WERI-Rb-1 (cell line): ENCODE results near the gene SEMA4D.
A peak's percentile ranks its signal among the peaks of the same experiment; 100 is the strongest.

ENCODE experiments used
- DNase-seq: peaks from one replicate; pipeline ENCODE4 v3.0.0-alpha.2; 2020
- H3K27ac ChIP-seq: fragments of 250-450 bp; sonication (Bioruptor Pico); 2 replicates; pipeline ENCODE4 v1.5.1; 2020; ENCODE audit warnings: mild to moderate bottlenecking, moderate library complexity
- H3K27me3 ChIP-seq: fragments of 250-450 bp; sonication (Bioruptor Pico); 2 replicates; pipeline ENCODE4 v1.5.1; 2021; ENCODE audit warnings: mild to moderate bottlenecking, low read depth, moderate library complexity; ENCODE audit not compliant: insufficient read depth, severe bottlenecking
- H3K36me3 ChIP-seq: fragments of 250-450 bp; sonication (Bioruptor Pico); 2 replicates; pipeline ENCODE4 v1.5.1; 2020; ENCODE audit warnings: mild to moderate bottlenecking, moderate library complexity
- H3K4me3 ChIP-seq: 2 replicates; pipeline ENCODE4 v1.5.1; 2011; ENCODE audit warnings: low read depth, mild to moderate bottlenecking, control low read depth, low read length
- H3K9me3 ChIP-seq: fragments of 250-450 bp; sonication (Bioruptor Pico); 2 replicates; pipeline ENCODE4 v1.5.1; 2021; ENCODE audit warnings: mild to moderate bottlenecking, moderate library complexity; ENCODE audit not compliant: severe bottlenecking
- CTCF ChIP-seq: IDR thresholded peaks from 2 replicates; pipeline ENCODE4 v1.5.1; 2011; ENCODE audit warnings: low read depth, mild to moderate bottlenecking, control low read depth, inconsistent platforms, low read length

The SEMA4D gene

DNA sequence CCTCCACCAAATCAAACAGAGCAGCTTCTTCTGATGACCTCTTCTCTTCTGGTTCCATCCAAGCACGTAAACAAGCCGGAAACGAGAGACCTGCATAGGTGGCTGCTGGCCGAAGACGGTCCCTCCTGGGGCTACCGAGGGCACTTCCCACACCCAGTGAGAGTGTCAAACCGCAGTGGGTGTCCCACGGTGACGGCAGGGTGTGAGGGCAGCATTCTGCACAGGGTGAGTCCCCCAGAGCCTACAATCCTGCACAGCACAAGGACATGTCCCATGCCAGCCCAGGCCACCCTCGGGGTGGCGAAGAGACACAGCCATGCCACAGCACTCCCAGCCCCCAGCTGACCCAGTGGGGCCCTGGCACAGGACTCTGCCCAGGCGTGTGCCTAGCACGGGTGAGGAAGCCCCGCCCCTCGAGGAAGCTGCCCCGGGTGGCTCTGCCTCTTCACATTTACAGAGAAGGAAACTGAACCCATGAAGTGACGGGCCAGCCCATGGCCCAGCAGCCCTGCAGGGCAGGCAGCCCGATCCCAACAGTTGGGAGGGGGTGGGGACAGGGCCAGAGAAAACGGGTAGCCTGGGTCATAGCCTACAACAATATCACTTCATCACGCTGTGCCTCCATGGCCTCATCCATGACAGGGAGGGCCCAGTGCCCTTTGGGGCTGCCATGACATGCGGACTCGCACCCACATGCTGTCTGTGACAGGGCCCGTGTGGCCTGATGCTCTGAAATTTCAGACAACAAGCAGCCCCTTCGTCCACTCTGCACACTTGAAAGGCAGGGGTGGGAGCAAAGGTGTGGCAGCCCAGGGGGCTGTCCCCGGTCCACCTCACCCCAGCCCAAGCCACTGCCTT, 43.2 kb downstream of the SEMA4D start:
- Histone ChIP-seq H3K4me3 (no peak overlapping the region), H3K27me3 (no peaks in the 10 kb centered on the region), H3K36me3 (no peaks in the 10 kb centered on the region), H3K9me3 (no peaks in the 10 kb centered on the region), H3K27ac (no peak overlapping the region)
- no peak for DNase-seq
- no peak for TF ChIP-seq CTCF

- no peak for TF ChIP-seq CTCF
- H3K27ac ChIP-seq, result no peak overlapping the region
Measured at GRCh38 chr9:89453452-89453851, 44.5 kb downstream of the SEMA4D start.

DNA sequence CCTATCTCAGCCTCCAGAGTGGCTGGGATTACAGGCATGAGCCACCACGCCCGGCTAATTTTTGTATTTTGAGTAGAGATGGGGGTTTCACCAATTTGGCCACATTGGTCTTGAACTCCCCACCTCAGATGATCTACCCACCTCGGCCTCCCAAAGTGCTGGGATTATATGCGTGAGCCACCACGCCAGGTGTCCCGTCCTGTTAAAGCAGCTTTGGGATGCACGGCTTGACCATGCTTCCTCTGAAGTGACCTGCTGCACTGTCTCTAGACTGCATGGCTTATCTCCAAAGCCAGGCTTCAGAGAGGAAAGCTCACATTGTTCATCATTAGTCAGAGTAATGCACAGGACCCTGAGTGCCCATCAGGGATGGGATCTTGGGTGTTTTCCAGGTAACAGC, 45.4 kb downstream of the SEMA4D start:
- H3K4me3 ChIP-seq, result no peak overlapping the region
- no peaks in the 10 kb centered on the region for H3K9me3 ChIP-seq
- no peaks in the 10 kb centered on the region for H3K36me3 ChIP-seq
- no peak overlapping the region for H3K27ac ChIP-seq
- no peaks in the 10 kb centered on the region for H3K27me3 ChIP-seq
- DNase-seq, result peak; percentile 53
- TF ChIP-seq CTCF, result no peak

More at GRCh38 chr9:89453452-89453851, 44.5 kb downstream of the SEMA4D start:
- no peak overlapping the region for H3K4me3 ChIP-seq
- no peak for DNase-seq
- no peaks in the 10 kb centered on the region for H3K36me3 ChIP-seq
- H3K27me3 ChIP-seq, result no peaks in the 10 kb centered on the region
- H3K9me3 ChIP-seq, result no peaks in the 10 kb centered on the region

DNA sequence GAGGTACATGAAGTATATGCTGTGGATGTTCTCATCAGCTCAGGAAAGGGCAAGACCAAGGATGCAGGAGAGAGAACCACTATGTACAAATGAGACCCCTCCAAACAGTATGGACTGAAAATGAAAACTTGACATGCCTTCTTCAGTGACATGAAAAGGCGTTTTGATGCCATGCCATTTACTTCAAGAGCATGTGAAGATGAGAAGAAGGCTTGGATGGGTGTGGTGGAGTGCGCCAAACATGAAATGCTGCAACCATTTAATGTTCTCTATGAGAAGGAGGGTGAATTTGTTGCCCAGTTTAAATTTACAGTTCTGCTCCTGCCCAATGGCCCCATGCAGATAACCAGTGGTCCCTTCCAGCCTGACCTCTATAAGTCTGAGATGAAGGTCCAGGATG, 47.7 kb downstream of the SEMA4D start:
- DNase-seq, result no peak
- no peaks in the 10 kb centered on the region for H3K36me3 ChIP-seq
- H3K27me3 ChIP-seq, result no peaks in the 10 kb centered on the region
- TF ChIP-seq CTCF, result no peak
- no peaks in the 10 kb centered on the region for H3K9me3 ChIP-seq
- H3K27ac ChIP-seq, result no peak overlapping the region
- no peak overlapping the region for H3K4me3 ChIP-seq

DNA sequence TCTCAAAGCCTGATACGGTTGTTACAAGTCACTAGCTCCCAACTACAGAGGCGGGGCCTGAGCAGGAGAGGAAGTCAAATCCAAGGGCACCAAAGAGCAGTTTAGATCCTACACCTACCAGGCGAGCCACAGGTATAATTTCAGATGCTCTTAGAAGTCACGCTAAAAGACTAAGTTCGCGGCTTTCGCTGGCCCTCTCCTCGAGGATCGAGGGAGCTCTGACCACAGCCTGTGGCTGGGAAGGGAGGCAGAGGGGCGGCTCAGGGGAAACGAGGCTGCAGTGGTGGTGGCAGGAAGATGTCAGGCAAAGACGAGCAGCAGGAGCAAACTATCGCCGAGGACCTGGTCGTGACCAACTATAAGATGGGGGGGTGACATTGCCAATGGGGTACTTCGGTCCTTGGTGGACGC, 48.6 kb downstream of the SEMA4D start:
- Histone ChIP-seq H3K27me3 (no peaks in the 10 kb centered on the region), H3K4me3 (no peak overlapping the region), H3K36me3 (no peaks in the 10 kb centered on the region), H3K9me3 (no peaks in the 10 kb centered on the region), H3K27ac (no peak overlapping the region)
- DNase-seq, result no peak
- TF ChIP-seq CTCF, result no peak

DNA sequence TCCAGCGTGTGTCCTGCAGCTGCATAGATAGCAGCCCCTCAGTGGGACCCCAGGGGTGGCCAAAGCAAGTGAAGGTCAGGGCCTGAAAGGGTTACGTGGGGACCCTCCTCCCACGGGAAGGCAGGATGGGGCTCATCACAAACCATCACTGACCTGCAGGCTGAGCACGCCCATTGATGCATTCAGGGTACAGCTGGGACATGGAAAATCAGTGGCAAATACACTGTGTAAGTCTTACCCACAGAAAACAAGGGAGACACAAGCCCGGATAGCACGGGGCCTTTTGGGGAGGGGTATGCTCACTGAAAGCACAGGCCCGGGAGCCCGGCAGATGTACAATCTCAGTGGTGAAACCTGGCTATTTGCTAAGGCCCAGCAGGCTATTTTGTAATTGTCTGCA, 49.1 kb downstream of the SEMA4D start:
- H3K9me3 ChIP-seq, result no peaks in the 10 kb centered on the region
- no peak overlapping the region for H3K4me3 ChIP-seq
- no peak for TF ChIP-seq CTCF
- no peaks in the 10 kb centered on the region for H3K27me3 ChIP-seq
- no peak overlapping the region for H3K27ac ChIP-seq
- no peaks in the 10 kb centered on the region for H3K36me3 ChIP-seq
- no peak for DNase-seq
